ENCODE measurements around the gene RAB5B. TPM values are rescaled to one million over a fixed set of nuclear protein-coding genes. Genes with fewer than 3 reads are reported as not detected.
"Not testable (repeated sequence)": the region's sequence is repeated elsewhere in the genome, so short reads cannot be mapped to it uniquely, and the experiment has no call there.

Gene RAB5B
- total RNA-seq, 2 donors from 2014 or later: 93.5 to 108 TPM

DNA sequence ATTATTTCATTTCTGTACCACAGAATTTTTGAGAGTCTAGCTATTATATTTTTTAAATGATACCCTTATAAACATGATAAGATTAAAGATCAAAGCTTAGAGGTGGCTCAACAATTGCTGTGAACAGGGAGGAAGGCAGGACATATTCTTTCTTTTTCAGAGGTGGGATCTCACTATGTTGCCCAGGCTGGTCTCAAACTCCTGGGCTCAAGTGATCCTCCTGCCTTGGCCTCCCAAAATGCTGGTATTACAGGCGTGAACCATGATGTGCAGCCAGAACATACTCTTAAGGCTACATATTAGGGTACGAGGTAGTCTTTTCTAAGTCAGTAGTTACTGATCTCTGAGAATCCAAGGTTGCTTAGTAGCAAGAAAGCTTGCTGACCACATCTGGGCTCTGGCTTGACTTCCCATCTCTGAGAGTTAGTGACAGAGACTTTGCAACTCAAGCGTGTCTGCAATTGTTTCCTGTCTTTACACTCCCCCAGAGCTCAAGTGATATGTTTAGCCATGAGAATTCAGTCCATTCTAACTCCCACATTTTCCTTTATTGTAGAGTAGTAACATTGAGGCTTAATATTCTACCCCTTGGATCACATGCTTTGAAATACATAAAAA lies 8.6 kb downstream of the RAB5B start:
- H3K27me3 ChIP-seq: no peaks in the 10 kb centered on the region
- H3K9me3 ChIP-seq: no peaks in the 10 kb centered on the region
- H3K27ac ChIP-seq: no peak overlapping the region
- no peak for TF ChIP-seq CTCF (IDR thresholded peaks at IDR 0.05)
- H3K4me3 ChIP-seq: no peak overlapping the region
- no peaks in the 10 kb centered on the region for H3K4me1 ChIP-seq
- H3K36me3 ChIP-seq: peaks cover 40% of the 10 kb centered on the region
- no peak for DNase-seq (ENCODE audit: low spot score)

- Histone ChIP-seq H3K9me3 (no peaks in the 10 kb centered on the region), H3K27ac (no peak overlapping the region), H3K36me3 (peaks cover 49% of the 10 kb centered on the region), H3K4me1 (no peaks in the 10 kb centered on the region), H3K4me3 (no peak overlapping the region), H3K27me3 (no peaks in the 10 kb centered on the region)
- DNase-seq (ENCODE audit: low spot score): no peak
- TF ChIP-seq CTCF (IDR thresholded peaks at IDR 0.05): no peak
These were observed 9.5 kb downstream of the RAB5B start for GRCh38 chr12:55983232-55983842.

- TF ChIP-seq CTCF (IDR thresholded peaks at IDR 0.05): no peak
- no peaks in the 10 kb centered on the region for H3K9me3 ChIP-seq
These were observed 11.0 kb downstream of the RAB5B start for GRCh38 chr12:55984861-55985260.

DNA sequence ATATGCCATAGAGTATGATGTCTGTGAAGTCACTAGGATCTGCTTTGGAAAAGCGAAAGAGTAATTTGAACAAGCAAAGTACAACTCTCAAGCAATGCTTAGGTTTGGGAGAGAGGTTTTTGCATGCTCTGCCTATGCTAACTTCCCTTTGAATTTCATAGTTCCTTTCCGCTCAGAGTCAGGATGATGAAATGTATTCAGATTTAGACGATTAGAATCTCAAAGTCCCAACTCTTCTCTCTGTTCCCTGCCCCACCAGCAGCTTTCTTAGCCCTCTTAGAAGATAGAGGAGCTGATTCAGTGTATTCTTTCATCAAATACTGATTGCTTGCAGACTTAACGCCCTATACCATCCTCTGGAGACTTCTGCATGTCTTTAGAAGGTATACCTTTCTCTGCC lies 11.5 kb downstream of the RAB5B start:
- TF ChIP-seq CTCF (IDR thresholded peaks at IDR 0.05): no peak
- H3K4me3 ChIP-seq: no peak overlapping the region
- no peaks in the 10 kb centered on the region for H3K4me1 ChIP-seq
- H3K27ac ChIP-seq: no peak overlapping the region
- no peaks in the 10 kb centered on the region for H3K27me3 ChIP-seq
- peaks cover 68% of the 10 kb centered on the region for H3K36me3 ChIP-seq
- no peak for DNase-seq (ENCODE audit: low spot score)
- no peaks in the 10 kb centered on the region for H3K9me3 ChIP-seq

More at GRCh38 chr12:55984861-55985260, 11.0 kb downstream of the RAB5B start:
- peaks cover 63% of the 10 kb centered on the region for H3K36me3 ChIP-seq
- no peak overlapping the region for H3K4me3 ChIP-seq
- no peak overlapping the region for H3K27ac ChIP-seq
- H3K27me3 ChIP-seq: no peaks in the 10 kb centered on the region
- DNase-seq (ENCODE audit: low spot score): no peak
- H3K4me1 ChIP-seq: no peaks in the 10 kb centered on the region

DNA sequence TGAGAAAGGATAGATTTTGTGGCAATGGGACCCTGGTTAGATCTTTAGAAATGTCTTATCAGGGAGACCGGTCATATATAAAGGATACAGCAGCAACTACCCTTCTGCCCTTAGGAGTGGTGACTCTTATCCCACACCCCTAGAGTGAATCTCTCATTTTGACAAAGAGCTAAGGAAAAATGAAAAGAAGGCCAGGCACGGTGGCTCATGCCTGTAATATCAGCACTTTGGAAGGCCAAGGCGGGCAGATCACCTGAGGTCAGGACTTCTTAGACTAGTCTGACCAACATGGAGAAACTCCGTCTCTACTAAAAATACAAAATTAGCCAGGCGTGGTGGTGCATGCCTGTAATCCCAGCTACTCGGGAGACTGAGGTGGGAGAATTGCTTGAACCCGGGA lies 12.1 kb downstream of the RAB5B start:
- not testable (repeated sequence) for H3K9me3 ChIP-seq; H3K27me3 ChIP-seq; H3K27ac ChIP-seq; DNase-seq (ENCODE audit: low spot score); H3K4me3 ChIP-seq; H3K4me1 ChIP-seq
- H3K36me3 ChIP-seq: peaks cover 70% of the 10 kb centered on the region

- Histone ChIP-seq H3K36me3 (peaks cover 81% of the 10 kb centered on the region), H3K27me3 (no peaks in the 10 kb centered on the region), H3K4me1 (no peaks in the 10 kb centered on the region), H3K9me3 (no peaks in the 10 kb centered on the region), H3K27ac (no peak overlapping the region), H3K4me3 (no peak overlapping the region)
- no peak for TF ChIP-seq CTCF (IDR thresholded peaks at IDR 0.05)
- DNase-seq (ENCODE audit: low spot score): no peak
These were observed 17.2 kb downstream of the RAB5B start for GRCh38 chr12:55991110-55991509.

Measured in right atrium auricular region (tissue), 2 donors.